AG09319 (cell line): Measurements from ENCODE around the gene MYH10.

ENCODE experiments used
- DNase-seq: peaks from one replicate; pipeline ENCODE4 v3.0.0-alpha.2; 2010; ENCODE audit warnings: low read depth; ENCODE audit errors: extremely low read depth
- CTCF ChIP-seq: IDR thresholded peaks from 2 replicates; pipeline ENCODE4 v1.5.1; 2011; ENCODE audit warnings: low read depth, mild to moderate bottlenecking, inconsistent platforms, low read length, moderate library complexity

The MYH10 gene

GRCh38 chr17:8588877-8589554 is 41.5 kb downstream of the MYH10 start:
- no peak for DNase-seq
- no peak for TF ChIP-seq CTCF

DNA sequence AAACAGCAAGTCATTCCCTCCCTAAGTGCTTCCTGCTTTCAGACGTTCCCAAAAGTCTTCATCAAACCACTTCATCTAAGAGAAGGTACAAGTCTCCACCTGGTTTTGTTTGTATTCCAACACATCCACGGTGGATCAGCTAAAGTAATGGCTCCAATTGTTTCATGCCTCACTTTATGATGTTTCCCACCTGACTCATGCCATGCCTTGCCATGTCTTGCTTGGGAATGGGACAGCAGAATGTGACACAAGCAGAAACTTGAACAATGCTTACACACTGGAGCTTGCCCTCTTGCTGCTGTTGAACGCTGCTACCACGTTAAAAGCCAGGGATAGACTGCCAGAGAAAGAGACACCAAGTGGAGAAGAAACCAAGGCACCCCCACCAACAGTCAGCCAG is 43.8 kb downstream of the MYH10 start:
- no peak for TF ChIP-seq CTCF
- no peak for DNase-seq

GRCh38 chr17:8585911-8586310 is 44.6 kb downstream of the MYH10 start:
- no peak for DNase-seq
- no peak for TF ChIP-seq CTCF

DNA sequence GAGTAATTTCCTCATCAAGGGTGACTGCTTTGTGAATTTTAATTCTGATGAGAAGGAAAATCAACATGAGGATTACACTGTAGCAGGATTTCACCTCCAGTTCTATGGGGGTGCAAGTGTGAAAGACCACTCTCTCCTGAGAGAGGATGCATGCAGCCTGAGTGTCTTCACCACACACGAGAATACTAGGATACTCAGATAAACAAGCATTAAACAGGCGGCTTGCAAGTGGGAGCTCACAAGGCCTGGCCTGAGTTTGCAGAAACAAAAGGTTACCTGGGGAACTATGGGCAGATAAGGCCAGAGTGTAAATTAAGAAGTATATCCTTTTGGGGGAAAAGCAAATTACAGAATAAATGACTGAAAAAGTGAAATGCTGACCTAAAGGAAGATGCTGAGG is 46.6 kb downstream of the MYH10 start:
- DNase-seq = no peak
- TF ChIP-seq CTCF = no peak

- no peak for TF ChIP-seq CTCF
- no peak for DNase-seq
Observed at GRCh38 chr17:8580952-8581658, 49.4 kb downstream of the MYH10 start.

GRCh38 chr17:8577868-8578267 is 52.7 kb downstream of the MYH10 start:
- DNase-seq = no peak
- TF ChIP-seq CTCF = no peak

DNA sequence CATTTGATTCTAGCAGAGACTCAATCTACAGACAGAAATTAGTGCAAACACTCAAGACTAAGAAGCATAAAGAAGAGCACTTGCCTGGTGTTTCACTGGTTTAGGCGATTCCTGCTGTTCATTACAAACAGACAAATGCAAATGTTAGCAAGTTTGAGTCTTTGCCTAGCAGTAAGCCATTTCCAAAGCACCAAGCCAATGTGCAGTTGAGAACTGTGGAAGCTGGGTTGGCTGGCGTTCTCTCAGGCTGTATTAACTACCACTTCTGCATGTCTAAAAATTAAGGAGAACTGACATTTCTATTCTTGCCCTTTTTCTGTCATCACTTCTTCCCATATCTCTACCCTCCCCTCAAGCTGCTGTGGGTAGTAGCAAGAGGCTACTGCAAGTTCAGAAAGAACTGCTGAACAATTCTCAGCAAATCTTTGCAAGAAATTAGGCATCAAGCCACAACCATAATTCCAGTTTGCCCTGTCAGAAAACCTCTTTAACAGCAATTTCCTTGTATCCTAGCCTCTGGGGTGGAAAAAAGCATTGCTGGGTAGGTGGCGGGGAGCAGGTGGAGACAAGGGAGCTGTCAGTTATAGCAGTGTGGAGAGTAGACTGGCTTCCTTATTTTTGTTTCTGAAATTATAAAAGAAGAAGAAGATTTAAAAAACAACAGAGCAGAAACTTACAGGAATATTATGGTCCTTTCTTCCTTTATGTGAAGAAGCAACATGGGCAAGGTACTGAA is 53.8 kb downstream of the MYH10 start:
- DNase-seq = no peak
- no peak for TF ChIP-seq CTCF
